ENCODE results near the gene EIF4B. TPM values are rescaled to one million over a fixed set of nuclear protein-coding genes. Genes with fewer than 3 reads are reported as not detected.

EIF4B gene
- total and polyA plus RNA-seq, 9 of the 15 experiments (the other 6 are each of a cell fraction or from before 2014, with no cell fraction given), result 138 to 669 (median 552) TPM

DNA sequence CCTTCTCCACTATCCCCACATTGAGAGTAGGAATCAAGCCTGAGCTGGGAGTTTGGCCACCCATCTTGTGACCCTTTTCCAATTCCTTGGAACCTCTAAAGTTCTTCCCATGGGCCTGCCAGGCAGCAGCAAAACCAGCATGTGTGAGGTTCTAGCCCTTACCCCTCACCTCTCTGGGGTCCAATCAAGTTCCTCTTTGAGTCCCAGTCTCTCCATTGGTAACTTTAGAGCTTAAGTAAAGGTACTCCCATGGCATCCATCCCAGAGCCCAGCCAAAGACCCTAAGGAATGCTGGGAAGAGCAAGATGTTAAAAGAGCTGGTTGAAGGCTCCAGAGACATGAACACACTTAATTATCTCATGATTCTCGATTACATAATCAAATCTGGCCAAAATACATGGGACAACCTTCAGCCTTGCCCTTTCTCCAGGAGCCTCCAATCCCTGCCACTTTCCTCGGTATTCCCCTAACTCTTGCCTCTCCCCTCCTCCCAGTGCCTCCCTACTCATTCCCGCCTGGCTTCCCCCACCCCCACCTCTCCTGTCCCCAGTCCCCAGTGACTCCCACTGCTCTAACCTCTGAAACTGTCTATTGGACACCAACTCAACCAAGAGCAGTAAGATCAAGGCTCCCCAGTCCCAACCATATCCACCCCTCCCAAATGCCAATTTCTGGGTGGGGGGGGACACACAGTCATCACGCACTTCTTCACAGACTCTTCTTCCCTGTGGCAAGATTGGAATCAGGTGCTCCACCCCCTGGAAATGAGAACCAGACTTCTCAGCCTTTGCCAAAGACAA lies 38.8 kb downstream of the EIF4B start:
- DNase-seq (ENCODE audit: extremely low read depth in 1 of 4, low spot score in 3 of 4) (peak in 1 of 4 experiments; percentile 8), FAIRE-seq (no peak), ATAC-seq (no peak)
- BruUV-seq (replicated peaks), result no TSS peak
- no peak for TF ChIP-seq RBM39 (optimal IDR thresholded peaks at IDR 0.05; ENCODE audit: low read depth, low read length)
- TF ChIP-seq XRCC3 (IDR thresholded peaks at IDR 0.05), result no peak
- TF ChIP-seq PRPF4 (IDR thresholded peaks at IDR 0.05; ENCODE audit: insufficient read depth, low read depth, low read length, poor library complexity, severe bottlenecking), result no peak
- TF ChIP-seq ZNF717 (CRISPR knock-in tag; IDR thresholded peaks at IDR 0.05), result no peak
- Histone ChIP-seq H3K9me1 (ENCODE audit: control insufficient read depth, insufficient read depth, low read length) (no peaks in the 10 kb centered on the region), H2AFZ (ENCODE audit: low read depth, low read length) (no peak overlapping the region), H3K36me3 (ENCODE audit: control insufficient read depth, insufficient read depth, low read length) (peaks cover 15% of the 10 kb centered on the region; the same call in 2 of the 3 replicates), H3K9ac (ENCODE audit: insufficient read depth in 1 of 2, low read depth in 2 of 2, low read length in 2 of 2) (peak overlapping the region in 1 of 2 experiments; percentile 72; a peak in 1 of 4 replicates), H3K9me3 (replicated peaks; ENCODE audit: control insufficient read depth, insufficient read depth, low read depth, low read length) (no peaks in the 10 kb centered on the region), H4K20me1 (replicated peaks; ENCODE audit: control insufficient read depth, insufficient read depth, low read length) (peaks cover 6% of the 10 kb centered on the region), H3K4me1 (replicated peaks in 1 of 2; ENCODE audit: control insufficient read depth in 2 of 2, insufficient read depth in 2 of 2, low read length in 2 of 2) (peaks cover 42 to 51% of the 10 kb centered on the region in 2 experiments), H3K27me3 (ENCODE audit: control insufficient read depth in 2 of 2, insufficient read depth in 2 of 2, low read length in 2 of 2) (no peaks in the 10 kb centered on the region), H3K27ac (ENCODE audit: extremely low read depth, low read depth, low read length) (no peak overlapping the region; the same call in 2 of the 3 replicates), H3K79me2 (ENCODE audit: control insufficient read depth, insufficient read depth, low read length) (peaks cover 4% of the 10 kb centered on the region; the same call in 1 of the 3 replicates), H3K4me3 (no peak overlapping the region), H3K4me2 (ENCODE audit: insufficient read depth, low read length) (peak overlapping the region; percentile 97; the same call in 1 of the 2 replicates)
- CTCF ChIA-PET (ENCODE audit: low intra/inter-chr PET ratio), result no interaction called here
- in situ Hi-C loops (cut with MboI), result no loop called here
- WGBS (ENCODE audit: insufficient coverage, low coverage, missing lambda C conversion rate), result 44% methylated on average over 3 of the region's 4 CpGs
- intact Hi-C loops (cut with micrococcal nuclease), result loop anchor here (5.0 kb wide), 1 partner anchor 38 kb away; the partner anchor contains the start of gene EIF4B
- POLR2A ChIA-PET, result interaction anchor here (0.5 to 3.8 kb wide), 8 partner anchors 8 to 104 kb away, joined by 3 to 20 read pairs (median 4); no protein-coding TSS in a partner anchor
